Left cardiac atrium (tissue), 4 donors: ENCODE measurements around the gene NCOA1. TPM values are rescaled to one million over a fixed set of nuclear protein-coding genes. Genes with fewer than 3 reads are reported as not detected.
A peak's percentile ranks its signal among the peaks of the same experiment; 100 is the strongest.

Source experiments
- ATAC-seq, 2 donors: fragments of 200-7000 bp; cut with Tn5 transposase; one replicate each; pipeline ENCODE4 v1.9.1; 2020; ENCODE audit warnings: mild to moderate bottlenecking in 2 of 2, moderate library complexity in 2 of 2
- DNase-seq: peaks from one replicate; pipeline ENCODE4 v3.0.0-alpha.2; 2020
- intact Hi-C, 2 donors: fragments of 100-400 bp; cut with DNase I; formaldehyde crosslinking; loops; one replicate each; pipeline versions ENCODE4 v1.14.1 to v1.15.1; 2022 to 2023
- total RNA-seq, 2 donors: library from RNA; stranded (reverse); fragmentation: NEBNext Ultra II Directional; extraction: Animal tissue kit (Norgen Biotek cat#: 25700); gene quantifications; one replicate each; pipeline ENCODE4 v1.2.1, GENCODE V29; 2021
- donor health status: DM: no; HTN: yes; CAD: no.
- donor health status: DM: no; HTN: yes; CAD: no; lungs with severe emphysema.
- donor health status: DM: yes; HTN: yes; CAD: no.
- donor health status: Dilated cardiomyopathy.

NCOA1 gene
- total RNA-seq, 2 donors from 2014 or later = 34.3 to 35.2 TPM

DNA sequence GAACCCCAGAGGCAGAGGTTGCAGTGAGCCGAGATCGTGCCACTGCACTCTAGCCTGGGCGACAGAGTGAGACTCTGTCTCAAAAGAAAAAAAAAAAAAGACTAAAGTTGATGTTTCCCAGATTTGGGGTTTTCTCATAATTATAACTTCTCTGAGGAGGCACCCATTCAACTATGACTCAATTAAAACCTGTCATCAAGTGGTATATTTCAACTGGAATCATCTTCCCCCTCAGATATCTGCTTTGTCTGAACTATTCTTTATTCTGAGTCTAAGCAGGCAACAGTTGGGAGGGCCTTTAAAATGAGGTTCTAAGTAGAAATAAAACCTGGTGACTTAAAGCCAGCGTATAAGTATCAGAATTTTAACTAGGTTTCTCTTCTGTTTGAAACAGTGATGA is 213.6 kb downstream of the NCOA1 start:
- intact Hi-C loops = no loop called here
- DNase-seq = no peak

DNA sequence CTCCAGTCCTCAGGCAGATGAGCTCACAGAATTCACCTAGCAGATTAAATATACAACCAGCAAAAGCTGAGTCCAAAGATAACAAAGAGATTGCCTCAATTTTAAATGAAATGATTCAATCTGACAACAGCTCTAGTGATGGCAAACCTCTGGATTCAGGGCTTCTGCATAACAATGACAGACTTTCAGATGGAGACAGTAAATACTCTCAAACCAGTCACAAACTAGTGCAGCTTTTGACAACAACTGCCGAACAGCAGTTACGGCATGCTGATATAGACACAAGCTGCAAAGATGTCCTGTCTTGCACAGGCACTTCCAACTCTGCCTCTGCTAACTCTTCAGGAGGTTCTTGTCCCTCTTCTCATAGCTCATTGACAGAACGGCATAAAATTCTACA is 216.1 kb downstream of the NCOA1 start:
- ATAC-seq = no peak
- DNase-seq = no peak
- intact Hi-C loops = no loop called here

More for the DNA sequence above, 213.6 kb downstream of the NCOA1 start:
- no peak for ATAC-seq

DNA sequence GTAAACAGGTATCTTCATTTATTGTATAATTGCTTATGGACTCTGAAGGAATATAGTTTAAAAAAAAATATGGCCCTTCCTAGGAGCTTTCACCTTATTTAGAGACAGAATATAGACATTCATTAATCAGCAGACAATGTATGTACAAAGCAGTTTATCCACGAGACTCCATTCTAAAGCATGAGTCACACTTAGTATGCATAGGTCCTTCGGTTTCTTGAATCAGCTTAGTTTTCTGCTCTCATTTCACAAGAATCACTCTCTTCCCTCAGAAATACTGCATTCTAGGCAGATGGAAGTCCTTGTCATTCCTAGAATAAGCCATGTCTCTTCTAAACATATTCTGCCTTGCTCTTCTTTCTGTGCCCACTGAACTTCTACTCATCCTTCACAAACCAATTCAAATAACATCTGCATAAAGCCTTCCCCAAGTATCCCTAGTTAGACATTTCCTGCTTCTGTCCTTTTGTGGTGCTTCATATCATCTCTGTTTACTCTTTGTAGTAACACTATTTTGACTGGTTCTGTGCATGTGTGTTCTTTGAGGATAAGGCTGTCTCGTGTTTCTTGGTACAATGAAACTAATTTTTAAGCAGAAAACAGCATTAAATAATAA is 217.6 kb downstream of the NCOA1 start:
- intact Hi-C loops = no loop called here
- no peak for DNase-seq

DNA sequence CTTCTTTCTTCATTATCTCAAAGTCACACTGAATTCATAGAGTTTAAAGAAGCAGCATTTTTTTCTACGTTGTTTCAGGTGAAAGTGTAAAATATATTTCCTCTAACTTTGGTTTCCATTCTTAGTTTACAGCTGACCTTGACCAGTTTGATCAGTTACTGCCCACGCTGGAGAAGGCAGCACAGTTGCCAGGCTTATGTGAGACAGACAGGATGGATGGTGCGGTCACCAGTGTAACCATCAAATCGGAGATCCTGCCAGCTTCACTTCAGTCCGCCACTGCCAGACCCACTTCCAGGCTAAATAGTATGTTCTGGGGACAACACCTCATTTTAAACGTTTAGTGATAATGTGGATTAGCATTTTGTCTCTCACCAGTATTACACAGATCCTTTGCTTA is 219.8 kb downstream of the NCOA1 start:
- no peak for DNase-seq
- ATAC-seq = no peak
- intact Hi-C loops = no loop called here

More for the DNA sequence above, 217.6 kb downstream of the NCOA1 start:
- ATAC-seq = no peak

DNA sequence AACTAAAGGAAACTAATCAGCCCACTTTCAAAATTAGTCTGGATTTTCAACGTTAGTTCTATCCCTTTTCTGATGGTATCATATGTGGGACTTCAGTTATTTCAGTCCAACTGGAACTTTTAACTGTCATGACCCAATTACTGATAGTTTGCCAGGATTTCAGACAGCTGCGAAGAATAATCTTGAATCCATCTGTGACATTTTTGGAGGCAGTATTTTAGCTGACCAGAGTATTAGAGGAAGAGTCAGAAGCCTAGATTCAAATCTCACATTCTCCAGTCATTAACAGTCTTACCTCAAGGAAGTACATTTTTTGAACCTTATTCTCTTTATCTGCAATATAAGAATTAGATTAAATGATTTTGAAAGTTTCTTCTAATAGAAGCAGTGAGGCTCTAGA is 220.8 kb downstream of the NCOA1 start:
- ATAC-seq (no peak), DNase-seq (no peak)
- intact Hi-C loops = no loop called here

DNA sequence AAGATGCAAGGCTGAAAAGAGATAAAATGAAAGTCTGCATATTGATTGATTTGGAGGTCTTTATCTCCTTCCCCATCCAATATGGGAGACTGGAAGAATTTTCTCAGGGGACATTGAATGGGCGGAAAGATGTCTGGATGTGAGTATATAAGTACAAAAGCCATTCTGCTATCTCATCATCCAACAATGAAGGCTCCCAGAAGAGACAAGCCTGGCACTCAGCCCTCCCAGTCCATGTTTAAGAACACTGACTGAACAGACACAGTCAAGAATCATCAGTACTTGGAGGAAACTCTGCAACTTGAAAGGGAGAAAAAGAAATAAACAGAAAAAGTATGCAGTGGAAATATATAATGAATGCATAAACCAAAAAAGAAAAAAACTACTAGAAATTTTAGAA is 221.2 kb downstream of the NCOA1 start:
- intact Hi-C loops = no loop called here

DNA sequence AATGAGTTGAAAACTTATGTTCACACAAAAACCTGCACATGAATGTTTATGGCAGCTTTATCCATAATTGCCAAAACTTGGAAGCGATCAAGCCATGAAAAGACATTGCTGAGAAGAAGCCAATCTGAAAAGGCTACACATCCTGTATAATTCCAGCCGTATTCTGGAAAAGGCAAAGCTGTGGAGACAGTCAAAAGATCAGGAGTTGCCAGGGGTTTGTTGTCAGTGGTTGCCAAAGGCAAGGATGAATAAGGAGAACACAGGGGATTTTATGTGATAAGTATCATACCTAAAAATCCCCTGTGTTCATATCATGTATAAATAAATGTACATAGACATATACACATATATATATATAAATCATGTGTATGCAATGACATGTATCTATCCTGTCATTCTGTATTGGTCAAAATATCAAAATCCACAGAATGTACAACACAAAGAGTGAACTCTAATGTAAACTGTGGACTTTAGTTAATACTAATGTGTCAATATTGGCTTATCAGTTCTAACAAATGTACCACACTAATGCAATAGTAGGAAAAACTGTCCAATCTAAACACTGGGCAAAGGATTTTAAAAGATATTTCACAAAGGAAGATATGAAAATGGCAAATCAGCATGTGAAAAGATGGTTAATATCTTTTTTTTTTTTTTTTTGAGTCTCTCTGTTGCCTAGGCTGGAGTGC is 226.4 kb downstream of the NCOA1 start:
- DNase-seq = no peak
- intact Hi-C loops = no loop called here
- no peak for ATAC-seq

More for the DNA sequence above, 221.2 kb downstream of the NCOA1 start:
- DNase-seq (no peak), ATAC-seq (no peak)

DNA sequence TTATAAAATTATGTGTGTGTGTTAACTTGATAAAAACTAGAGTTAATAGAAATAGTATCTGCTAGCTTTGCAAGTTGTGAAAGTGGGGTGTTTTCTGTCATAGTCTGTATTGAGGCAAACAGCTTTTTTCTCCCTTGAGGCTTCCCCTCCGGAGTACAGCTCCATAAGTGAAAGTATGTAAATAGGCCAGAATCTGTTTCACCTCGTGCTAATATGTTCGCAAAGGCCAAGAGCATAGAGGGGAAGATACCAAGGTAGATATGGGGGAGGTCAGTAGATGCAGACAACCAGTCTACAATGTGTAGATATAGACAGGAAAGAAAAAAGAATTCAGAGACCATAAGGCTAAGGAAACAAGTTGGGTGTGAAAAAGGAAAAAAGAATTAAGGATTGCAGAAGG is 229.3 kb downstream of the NCOA1 start:
- no peak for ATAC-seq
- intact Hi-C loops = loop anchor here in 1 of 2 donors (10.0 kb wide), 1 partner anchor 226 kb away; the partner anchor contains the start of gene NCOA1
- DNase-seq = no peak

DNA sequence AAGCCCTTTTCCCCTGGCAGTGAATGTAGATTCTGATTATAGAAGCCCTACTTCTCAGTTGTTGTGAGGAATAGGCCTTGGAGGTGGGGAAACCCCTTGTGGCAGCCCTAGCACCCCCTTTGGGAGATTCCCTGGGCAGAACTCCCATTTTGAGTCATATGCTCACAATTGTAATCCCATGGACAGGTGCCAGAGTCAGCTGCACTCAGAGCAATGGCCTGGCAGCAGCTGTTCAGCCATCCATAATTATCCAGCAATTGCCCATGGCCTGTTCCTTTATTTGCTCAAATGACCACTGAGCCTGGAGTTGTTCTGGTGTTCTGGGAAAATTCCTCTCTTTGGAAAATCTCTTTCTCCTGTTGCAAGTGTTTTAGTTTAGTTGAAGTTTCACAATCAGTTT is 230.4 kb downstream of the NCOA1 start:
- DNase-seq (peak; percentile 79), ATAC-seq (peak; percentile 94 to 98)
- intact Hi-C loops = loop anchor here in 1 of 2 donors (10.0 kb wide), 1 partner anchor 227 kb away; the partner anchor contains the start of gene NCOA1

DNA sequence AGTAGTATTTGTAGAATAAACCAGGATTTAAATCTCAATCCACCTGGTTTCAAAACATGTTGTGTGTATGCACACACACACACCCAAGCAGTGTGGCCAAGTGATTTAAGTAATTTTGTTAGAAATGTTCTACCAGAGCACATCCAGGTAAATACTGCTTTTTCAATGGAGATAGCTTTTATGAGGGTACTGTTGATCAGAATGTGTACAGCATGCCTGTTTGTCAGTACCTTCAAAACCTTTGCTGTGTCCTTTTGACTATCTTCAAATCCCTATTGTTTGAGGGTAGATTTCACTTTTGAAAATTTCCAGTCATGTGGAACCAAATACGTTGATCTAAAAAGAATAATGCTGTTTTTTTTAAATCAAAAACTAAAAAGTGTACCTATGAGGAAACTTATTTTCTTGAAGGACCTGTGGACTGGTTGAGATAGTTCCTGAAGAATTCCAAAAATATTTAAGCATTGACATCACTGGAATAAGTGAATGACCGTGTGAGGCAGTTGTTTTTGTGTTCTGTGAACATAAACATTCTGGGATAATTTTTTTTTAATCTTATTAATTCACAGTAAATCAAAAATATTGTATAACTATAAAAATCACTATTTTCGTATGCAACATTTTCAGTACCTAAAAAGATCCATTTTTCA is 231.2 kb downstream of the NCOA1 start:
- intact Hi-C loops = loop anchor here in 1 of 2 donors (10.0 kb wide), 1 partner anchor 227 kb away; the partner anchor contains the start of gene NCOA1

DNA sequence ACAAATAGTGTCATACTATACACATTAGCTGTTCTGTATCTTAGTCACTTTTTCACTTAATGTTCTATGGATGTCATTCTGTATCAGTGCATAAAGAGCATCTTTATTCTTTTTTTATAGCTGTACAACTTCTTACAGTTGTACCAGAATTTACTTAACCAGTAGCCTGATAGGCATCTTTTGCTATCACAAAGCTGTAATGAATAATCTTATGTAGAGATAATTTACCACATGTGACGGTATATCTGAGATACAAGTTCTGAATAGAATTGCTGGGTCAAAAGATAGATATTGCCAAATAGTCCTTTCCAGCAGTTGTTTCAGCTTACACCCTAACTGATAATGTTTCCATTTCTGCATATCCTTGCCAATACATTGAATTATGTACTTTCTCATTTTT is 232.1 kb downstream of the NCOA1 start:
- intact Hi-C loops = loop anchor here in 1 of 2 donors (10.0 kb wide), 1 partner anchor 228 kb away; the partner anchor contains the start of gene NCOA1
- no peak for DNase-seq
- ATAC-seq = no peak

More for the DNA sequence above, 231.2 kb downstream of the NCOA1 start:
- no peak for DNase-seq
- ATAC-seq = no peak

DNA sequence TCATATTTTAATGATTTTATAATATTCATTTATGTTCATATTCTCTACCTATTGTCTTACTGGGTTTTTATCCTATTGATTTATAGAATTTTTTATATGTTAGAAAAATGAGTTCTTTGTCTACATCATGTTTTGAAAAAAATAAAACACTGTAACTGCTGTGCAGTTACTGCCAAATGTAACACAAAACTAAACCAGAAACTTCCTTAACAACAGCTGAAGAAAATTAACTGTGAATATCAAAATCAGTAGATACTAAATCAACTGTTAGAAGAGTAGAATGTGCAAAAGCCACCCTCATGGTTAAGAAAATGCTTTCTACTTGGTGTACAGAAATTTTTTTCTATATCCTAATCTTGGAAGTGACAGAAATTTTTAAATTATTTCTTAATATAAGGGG is 232.6 kb downstream of the NCOA1 start:
- intact Hi-C loops = loop anchor here in 1 of 2 donors (10.0 kb wide), 1 partner anchor 229 kb away; the partner anchor contains the start of gene NCOA1
- DNase-seq = no peak
- ATAC-seq = no peak

DNA sequence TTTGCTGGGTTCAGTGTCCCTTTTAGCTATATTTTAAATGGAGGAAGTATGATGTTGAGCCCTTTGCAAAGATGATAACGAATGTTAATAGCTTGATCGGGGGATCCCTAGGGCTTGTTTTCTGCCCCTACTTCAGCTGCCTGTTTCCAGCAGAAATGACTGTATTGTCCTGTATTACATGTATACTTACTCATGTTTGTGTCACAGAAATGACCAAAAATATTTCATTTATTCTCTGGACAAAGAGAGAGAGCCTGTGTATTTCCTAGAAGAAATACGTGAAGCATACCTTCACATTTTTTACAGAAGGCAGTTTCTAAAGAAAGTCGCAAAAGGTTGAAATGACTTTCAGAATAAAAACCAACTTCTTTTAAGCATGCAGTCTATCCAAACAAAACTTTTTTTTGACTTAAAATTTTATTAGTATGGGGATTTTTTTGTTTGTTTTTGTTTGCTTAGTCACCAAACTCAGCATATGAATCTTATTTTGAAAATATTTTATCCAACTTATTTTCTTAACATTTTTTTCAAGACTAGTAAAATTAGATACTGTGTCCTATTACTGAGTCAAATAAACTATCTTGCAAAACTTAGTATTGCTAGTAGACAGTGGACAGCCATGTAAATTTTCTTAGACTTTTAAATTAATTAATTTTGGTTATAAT is 233.2 kb downstream of the NCOA1 start:
- ATAC-seq (no peak), DNase-seq (no peak)
- intact Hi-C loops = loop anchor here in 1 of 2 donors (10.0 kb wide), 1 partner anchor 229 kb away; the partner anchor contains the start of gene NCOA1

DNA sequence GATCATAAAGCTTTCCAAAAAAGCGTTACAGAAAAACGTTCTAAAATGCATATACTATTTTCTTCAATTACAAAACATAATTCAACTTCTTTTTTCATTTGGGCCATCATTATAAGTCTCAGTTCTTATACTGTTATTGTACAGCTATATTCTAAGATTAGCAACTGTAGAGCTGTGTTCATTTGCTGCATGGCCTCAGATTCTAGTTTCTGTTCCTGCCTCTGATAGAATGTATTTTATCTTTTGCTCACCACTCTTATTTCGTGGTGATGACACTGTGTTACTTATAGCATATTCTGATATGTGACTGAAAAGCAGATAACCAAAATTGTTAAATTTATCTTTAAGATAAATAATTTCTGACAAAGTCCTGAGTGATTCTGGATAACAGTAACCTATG is 234.9 kb downstream of the NCOA1 start:
- ATAC-seq (no peak), DNase-seq (no peak)
- intact Hi-C loops = loop anchor here in 1 of 2 donors (10.0 kb wide), 1 partner anchor 231 kb away; the partner anchor contains the start of gene NCOA1

DNA sequence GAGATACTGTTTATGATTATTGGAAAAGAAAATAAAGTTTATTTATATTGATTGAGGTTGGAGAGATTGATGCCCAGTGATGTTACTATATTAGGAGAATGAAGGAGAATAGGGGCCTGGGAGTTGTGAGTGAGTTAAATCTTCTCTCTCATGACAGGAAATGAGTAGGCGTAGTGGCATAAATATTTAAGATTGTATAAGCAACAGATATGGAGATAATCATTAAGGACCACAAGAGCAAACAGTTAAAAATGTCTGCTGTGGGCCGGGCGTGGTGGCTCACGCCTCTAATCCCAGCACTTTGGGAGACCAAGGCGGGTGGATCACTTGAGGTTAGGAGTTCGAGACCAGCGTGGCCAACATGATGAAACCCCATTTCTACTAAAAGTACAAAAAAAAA is 239.4 kb downstream of the NCOA1 start:
- intact Hi-C loops = no loop called here
- ATAC-seq (no peak), DNase-seq (no peak)

DNA sequence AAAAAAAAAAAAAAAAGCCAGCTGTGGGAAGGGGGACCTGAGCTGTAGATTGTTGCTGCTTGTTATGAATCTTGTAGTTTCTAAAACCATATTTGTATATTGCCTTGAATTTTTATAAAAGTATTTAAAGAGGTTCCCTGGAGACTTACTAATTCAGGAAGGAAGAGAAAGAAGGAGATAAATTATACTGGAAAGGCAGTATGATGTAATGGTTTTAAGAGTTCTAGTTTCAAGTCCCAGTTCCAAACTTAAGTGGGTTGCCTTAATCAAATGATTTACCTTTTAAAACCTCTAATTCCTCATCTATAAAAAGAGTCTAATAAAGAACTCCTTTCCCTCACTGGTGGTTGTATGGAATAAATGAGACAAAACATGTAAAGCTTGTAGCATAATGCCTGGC is 240.0 kb downstream of the NCOA1 start:
- DNase-seq (no peak), ATAC-seq (no peak)
- intact Hi-C loops = no loop called here

DNA sequence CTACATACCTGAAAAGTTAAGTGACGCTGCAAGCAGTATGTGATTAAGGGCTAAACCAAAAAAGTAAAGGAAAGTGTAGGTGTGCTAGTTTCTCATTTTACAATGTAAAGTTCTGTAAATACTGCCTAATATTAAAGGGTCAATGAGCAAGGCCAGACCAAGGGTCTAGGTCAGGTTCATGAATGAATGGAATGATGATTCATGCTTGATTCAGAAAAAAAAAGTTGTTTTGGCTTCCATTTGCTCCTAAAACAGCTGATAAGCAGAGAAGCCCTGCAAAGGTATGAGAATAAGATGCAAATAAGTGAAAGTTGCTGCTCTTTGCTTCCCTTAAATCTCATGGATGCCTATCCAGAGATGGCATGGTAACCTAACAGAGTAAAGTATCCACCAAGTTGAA is 240.9 kb downstream of the NCOA1 start:
- no peak for DNase-seq
- intact Hi-C loops = no loop called here
- ATAC-seq = no peak

DNA sequence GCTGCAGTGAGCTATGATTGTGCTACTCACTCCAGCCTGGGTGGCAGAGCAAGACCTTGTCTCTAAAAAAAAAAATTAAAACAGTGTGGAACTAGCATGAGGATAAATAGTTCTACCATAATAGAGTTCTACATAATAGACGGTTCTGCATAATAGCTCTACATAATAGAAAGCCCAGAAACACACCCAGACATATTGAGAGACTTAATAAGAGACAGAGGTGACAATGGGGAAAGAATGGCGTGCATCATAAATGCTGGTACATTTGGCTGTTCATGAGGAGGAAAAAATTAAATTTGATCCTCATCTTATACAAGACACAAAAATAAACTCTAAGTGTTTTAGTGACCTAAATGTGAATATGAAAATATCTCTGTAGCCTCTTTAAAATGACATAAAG is 243.7 kb downstream of the NCOA1 start:
- intact Hi-C loops = no loop called here
- ATAC-seq = no peak

DNA sequence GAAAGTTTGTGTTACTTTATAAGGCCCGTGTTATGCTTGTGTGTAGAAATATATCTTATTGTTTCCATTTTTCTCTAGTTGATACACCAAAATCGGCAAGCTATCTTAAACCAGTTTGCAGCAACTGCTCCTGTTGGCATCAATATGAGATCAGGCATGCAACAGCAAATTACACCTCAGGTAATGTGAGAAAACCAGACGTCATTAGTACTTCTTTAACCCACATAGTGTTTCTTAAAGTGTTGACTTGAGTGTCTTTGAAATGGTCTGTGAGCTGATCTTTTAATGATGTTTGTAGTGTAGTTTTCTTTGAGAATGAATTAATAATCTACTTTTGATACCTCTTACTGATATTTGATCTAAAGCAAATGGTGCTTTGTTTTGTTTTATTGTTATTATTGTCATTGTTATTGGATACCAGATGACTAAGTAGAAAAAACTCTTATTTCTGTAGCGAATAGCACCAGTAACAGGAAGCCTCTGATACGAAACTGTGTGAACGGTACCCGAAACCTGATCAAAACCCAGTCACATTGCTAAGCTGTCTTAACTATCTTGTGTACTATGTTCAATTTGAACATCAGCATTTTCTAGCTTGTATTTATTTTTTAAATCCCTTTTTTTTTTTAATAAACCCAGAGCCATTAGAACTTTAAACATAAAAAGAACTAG is 248.4 kb downstream of the NCOA1 start:
- ATAC-seq = no peak
- intact Hi-C loops = no loop called here
- no peak for DNase-seq

More for the DNA sequence above, 243.7 kb downstream of the NCOA1 start:
- no peak for DNase-seq
